Measurements from ENCODE around the gene CKB. TPM values are rescaled to one million over a fixed set of nuclear protein-coding genes. Genes with fewer than 3 reads are reported as not detected.

The CKB gene
- total RNA-seq, 1 donor from 2014 or later, result 178 TPM

DNA sequence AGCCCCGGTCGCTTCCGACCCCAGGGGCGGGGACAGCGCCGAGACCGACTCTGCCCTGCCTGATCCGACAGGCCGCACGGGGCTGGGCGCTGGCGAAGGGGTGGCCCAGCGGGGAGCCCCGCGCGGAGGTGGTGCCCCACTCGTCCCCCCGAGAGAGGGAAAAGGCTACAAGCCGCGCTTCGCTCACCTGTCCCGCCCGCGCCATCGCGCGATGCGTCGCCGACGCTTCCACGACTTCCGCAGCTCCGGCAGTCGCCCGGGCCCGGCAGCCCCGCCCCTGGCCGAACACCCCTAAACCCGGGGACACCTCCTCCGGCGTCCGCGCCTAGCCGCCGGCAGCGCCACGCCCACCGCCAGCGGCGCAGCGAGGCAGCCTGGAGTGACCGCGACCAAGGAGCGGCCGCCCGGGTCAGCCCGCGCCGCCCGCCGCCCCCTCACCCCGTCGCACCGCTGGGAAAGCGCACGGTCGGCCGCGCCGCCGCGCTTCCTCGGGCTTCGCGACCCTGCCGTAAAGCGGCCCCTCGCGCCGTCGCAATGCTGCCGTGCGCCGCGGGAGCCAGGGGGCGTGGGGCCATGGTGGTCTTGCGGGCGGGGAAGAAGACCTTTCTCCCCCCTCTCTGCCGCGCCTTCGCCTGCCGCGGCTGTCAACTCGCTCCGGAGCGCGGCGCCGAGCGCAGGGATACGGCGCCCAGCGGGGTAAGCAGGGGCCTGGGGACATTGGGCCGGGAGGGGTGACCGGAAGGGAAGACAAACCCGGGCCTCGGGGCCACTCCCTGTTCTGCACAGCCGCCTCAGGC is 40.0 kb upstream of the CKB start, which contains the start of the genes BAG5 and COA8:
Gene BAG5 (minus strand): TSS at position 229 of the 797 bp plus-strand sequence. CDS start 1,493 bp downstream, outside the sequence.
Gene COA8 (plus strand): TSS at position 532 of the 797 bp plus-strand sequence. CDS start 42 bp downstream, at position 574.
- peak within 1 kb of the TSS; percentile 96 for H3K27ac Mint-ChIP-seq (ENCODE audit: unreplicated experiment)
- TF ChIP-seq CTCF (IDR thresholded peaks at IDR 0.05; ENCODE audit: insufficient read depth, low read depth, low read length), result no peak
- TF ChIP-seq EZH2 (IDR thresholded peaks at IDR 0.05; ENCODE audit: insufficient read depth, low read length), result no peak
- no peaks in the 10 kb centered on the region for H3K9me3 ChIP-seq (ENCODE audit: insufficient read depth, low read depth, low read length)
- peak within 1 kb of the TSS; percentile 89 for H3K27ac ChIP-seq (ENCODE audit: low read depth, low read length)
- FAIRE-seq (no peak), DNase-seq (ENCODE audit: low read depth) (peak; percentile 82)
- peak within 1 kb of the TSS; percentile 99 for H3K4me2 ChIP-seq (ENCODE audit: low read length)
- H2AFZ ChIP-seq (ENCODE audit: low read depth, low read length), result peak within 1 kb of the TSS; percentile 82
- H3K27me3 ChIP-seq (ENCODE audit: insufficient read depth, low read length), result no peaks in the 10 kb centered on the region
- peaks cover 22% of the 10 kb centered on the region for H3K36me3 ChIP-seq (ENCODE audit: insufficient read depth, low read length)
- peaks cover 31% of the 10 kb centered on the region for H3K4me1 ChIP-seq (ENCODE audit: insufficient read depth, low read length)
- H3K9ac ChIP-seq (ENCODE audit: low read length), result peak within 1 kb of the TSS; percentile 88
- peaks cover 25% of the 10 kb centered on the region for H3K4me1 Mint-ChIP-seq (ENCODE audit: low read depth, unreplicated experiment)
- no peaks in the 10 kb centered on the region for H3K27me3 Mint-ChIP-seq (ENCODE audit: low read depth, unreplicated experiment)
- peaks cover 12% of the 10 kb centered on the region for H3K36me3 Mint-ChIP-seq (ENCODE audit: low read depth, unreplicated experiment)
- peaks cover 95% of the 10 kb centered on the region for H3K79me2 ChIP-seq (ENCODE audit: insufficient read depth, low read length)
- peaks cover 63% of the 10 kb centered on the region for H4K20me1 ChIP-seq (ENCODE audit: insufficient read depth, low read length)
- H3K9me3 Mint-ChIP-seq (ENCODE audit: unreplicated experiment), result no peaks in the 10 kb centered on the region
- peak within 1 kb of the TSS; percentile 97 for H3K4me3 Mint-ChIP-seq (ENCODE audit: unreplicated experiment)
- H3K4me3 ChIP-seq (ENCODE audit: insufficient read depth, low read depth, low read length), result peak within 1 kb of the TSS; percentile 99

DNA sequence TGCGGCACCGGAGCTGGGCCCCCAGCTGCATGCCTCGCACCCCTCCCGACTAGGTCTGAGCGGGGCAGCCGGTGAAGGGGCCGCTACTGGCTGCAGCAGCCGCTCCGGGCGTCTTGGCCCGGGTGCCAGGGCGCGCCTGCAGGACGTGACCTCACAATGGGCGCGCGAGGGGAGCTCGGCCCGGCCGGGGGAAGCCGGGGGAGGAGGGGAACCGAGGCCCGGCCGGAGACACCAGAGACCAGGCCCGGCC is 39.5 kb upstream of the CKB start:
- Histone ChIP-seq H2AFZ (ENCODE audit: low read depth, low read length) (peak overlapping the region; percentile 82), H3K79me2 (ENCODE audit: insufficient read depth, low read length) (peaks cover 94% of the 10 kb centered on the region)

More for the DNA sequence above, 39.5 kb upstream of the CKB start:
- Histone ChIP-seq H3K36me3 (ENCODE audit: insufficient read depth, low read length) (peaks cover 22% of the 10 kb centered on the region), H3K9me3 (ENCODE audit: insufficient read depth, low read depth, low read length) (no peaks in the 10 kb centered on the region), H3K4me1 (ENCODE audit: insufficient read depth, low read length) (peaks cover 31% of the 10 kb centered on the region), H3K9ac (ENCODE audit: low read length) (peak overlapping the region; percentile 88), H3K4me3 (ENCODE audit: insufficient read depth, low read depth, low read length) (peak overlapping the region; percentile 99), H3K27me3 (ENCODE audit: insufficient read depth, low read length) (no peaks in the 10 kb centered on the region), H4K20me1 (ENCODE audit: insufficient read depth, low read length) (peaks cover 65% of the 10 kb centered on the region), H3K27ac (ENCODE audit: low read depth, low read length) (peak overlapping the region; percentile 89), H3K4me2 (ENCODE audit: low read length) (peak overlapping the region; percentile 99)
- peak; percentile 28 for DNase-seq (ENCODE audit: low read depth)
- FAIRE-seq, result no peak
- Mint-ChIP-seq H3K4me3 (ENCODE audit: unreplicated experiment) (peak overlapping the region; percentile 97), H3K27me3 (ENCODE audit: low read depth, unreplicated experiment) (no peaks in the 10 kb centered on the region), H3K36me3 (ENCODE audit: low read depth, unreplicated experiment) (peaks cover 12% of the 10 kb centered on the region), H3K9me3 (ENCODE audit: unreplicated experiment) (no peaks in the 10 kb centered on the region), H3K4me1 (ENCODE audit: low read depth, unreplicated experiment) (peaks cover 30% of the 10 kb centered on the region), H3K27ac (ENCODE audit: unreplicated experiment) (no peak overlapping the region)
- TF ChIP-seq EZH2 (IDR thresholded peaks at IDR 0.05; ENCODE audit: insufficient read depth, low read length) (no peak), CTCF (IDR thresholded peaks at IDR 0.05; ENCODE audit: insufficient read depth, low read depth, low read length) (no peak)

Measured in astrocyte (in vitro differentiated cells and primary cell).